ENCODE data around the gene CCDC200. TPM values are rescaled to one million over a fixed set of nuclear protein-coding genes. Genes with fewer than 3 reads are reported as not detected.

The CCDC200 gene
- total RNA-seq, result not detected in 2 replicates

DNA sequence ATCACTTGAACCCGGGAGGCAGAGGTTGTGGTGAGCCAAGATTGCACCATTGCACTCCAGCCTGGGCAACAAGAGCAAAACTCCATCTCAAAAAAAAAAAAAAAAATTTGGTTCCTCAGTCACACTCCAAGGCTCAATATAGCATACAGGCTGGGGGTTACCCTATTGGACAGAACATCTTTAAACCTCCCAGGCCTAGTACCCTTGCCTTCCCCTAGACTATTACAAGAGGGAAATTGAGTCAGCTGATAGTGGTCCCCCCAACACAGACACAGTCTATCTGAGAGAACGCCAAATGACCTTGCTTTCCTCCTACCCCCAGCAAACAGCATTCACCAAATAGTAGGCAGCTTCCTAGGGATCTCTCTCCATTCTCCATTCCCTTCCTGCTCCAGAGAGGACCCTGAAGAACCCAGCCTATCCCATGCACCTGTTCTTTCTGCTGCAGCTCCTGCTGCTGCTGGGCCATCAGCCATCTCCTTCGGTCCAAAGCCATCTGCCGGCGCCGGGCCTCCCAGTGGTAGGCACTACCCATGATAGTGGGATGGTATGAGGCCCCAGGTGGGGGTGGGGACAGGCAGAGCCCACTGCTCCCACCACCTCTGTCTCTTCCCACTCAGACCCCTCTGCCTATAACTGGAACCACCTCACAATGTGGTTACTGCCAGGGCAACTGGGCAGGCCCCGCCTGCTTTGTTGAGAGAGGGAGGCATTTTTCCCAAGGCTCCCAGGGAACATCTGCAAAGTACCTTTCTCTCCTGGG is at the start of gene CCDC200:
Gene CCDC200, minus strand, starts transcription at position 604 of the 763 bp plus-strand sequence. Its CDS starts 69 bp downstream, at position 535.

GRCh38 chr17:43233877-43234276 is 5.5 kb upstream of the CCDC200 start, which contains the start of gene RNU2-1:
TSS of gene RNU2-1 (minus strand) at chr17:43233977.

DNA sequence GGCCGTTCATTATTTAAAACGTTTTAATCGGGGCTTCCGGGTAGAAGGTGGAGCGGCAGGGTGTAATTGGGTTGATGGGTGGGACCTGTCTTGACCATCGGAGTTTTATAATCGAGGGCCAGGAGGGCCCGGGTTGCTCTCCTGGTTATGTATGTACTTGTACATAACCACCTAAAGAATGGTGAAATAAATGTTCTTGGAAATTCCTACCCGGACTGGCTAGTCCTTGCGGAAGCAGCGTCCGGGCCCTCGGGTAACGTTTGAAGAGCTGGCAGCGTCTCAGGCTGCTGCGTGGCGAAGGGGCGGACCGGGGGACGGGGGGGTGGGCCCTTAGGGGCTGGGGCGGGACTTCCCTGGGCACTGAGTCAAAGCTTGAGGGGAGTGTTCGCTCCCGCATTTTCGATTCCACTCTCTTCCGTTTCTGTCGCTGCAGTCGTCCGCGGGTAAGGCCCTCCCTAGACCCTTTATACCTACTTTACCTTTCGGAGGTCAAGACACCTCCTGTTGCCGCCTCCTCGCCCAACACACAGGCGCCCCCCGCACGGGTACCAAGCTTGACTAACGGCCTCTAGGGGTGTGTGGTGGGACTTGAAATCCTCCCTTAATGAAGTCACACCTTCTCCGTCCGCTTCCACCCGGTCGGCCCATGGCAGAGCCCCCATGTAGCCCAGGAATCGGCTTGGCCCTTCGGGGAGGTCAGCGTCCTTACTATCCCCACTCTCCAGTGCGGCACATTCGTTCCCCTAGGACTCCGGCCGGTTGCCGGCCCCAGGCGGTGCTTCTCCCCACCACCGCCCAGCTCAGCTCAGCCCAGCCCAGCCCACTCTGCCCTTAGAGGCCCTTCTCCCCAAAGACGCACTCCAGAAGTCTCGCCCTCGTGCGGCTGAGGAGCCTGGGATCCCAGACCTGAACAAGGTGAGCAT is 16.7 kb downstream of the CCDC200 start, which contains the start of gene TMEM106A:
Gene TMEM106A, plus strand, starts transcription at position 396 of the 923 bp plus-strand sequence. CDS start 1,167 bp downstream, outside the sequence.

Small RNA genes lying within 50 kb of the gene (small RNA-seq; reads per million reads assigned to genes)
- gene RF00004, result not detected
- not detected for gene RNU2-1

Other genes starting within 250 kb of the CCDC200 start
- gene PTGES3L, start 248.5 kb downstream of the CCDC200 start, total RNA-seq, result 0.22 and 0.27 TPM in 2 replicates
- 11.4 and 11.9 TPM in 2 replicates for gene RUNDC1, start 248.1 kb downstream of the CCDC200 start, total RNA-seq
- gene RPL27, start 230.2 kb downstream of the CCDC200 start, total RNA-seq, result 1,178 and 1,610 TPM in 2 replicates
- 8.5 and 11.6 TPM in 2 replicates for gene IFI35, start 221.8 kb downstream of the CCDC200 start, total RNA-seq
- gene VAT1, start 206.2 kb downstream of the CCDC200 start, total RNA-seq, result 263 and 299 TPM in 2 replicates
- 0.14 and 0.27 TPM in 2 replicates for gene RND2, start 203.4 kb downstream of the CCDC200 start, total RNA-seq
- gene BRCA1, start 103.3 kb downstream of the CCDC200 start, total RNA-seq, result 34.8 and 51.6 TPM in 2 replicates
- 89.5 and 109 TPM in 2 replicates for gene NBR1, start 57.4 kb downstream of the CCDC200 start, total RNA-seq
- 5.7 and 6.5 TPM in 2 replicates for gene TMEM106A, start 16.7 kb downstream of the CCDC200 start, total RNA-seq
- gene RNU2-1, start 5.4 kb upstream of the CCDC200 start, total RNA-seq, result not detected in 2 replicates
- 5.3 and 5.5 TPM in 2 replicates for gene ARL4D, start 170.4 kb upstream of the CCDC200 start, total RNA-seq

Measured in thoracic aorta endothelial cell (primary cell).